ENCODE results near the gene SMARCE1. TPM values are rescaled to one million over a fixed set of nuclear protein-coding genes. Genes with fewer than 3 reads are reported as not detected.
A peak's percentile ranks its signal among the peaks of the same experiment; 100 is the strongest.

SMARCE1 gene
- total RNA-seq, 1 donor from 2014 or later: 93.1 TPM

DNA sequence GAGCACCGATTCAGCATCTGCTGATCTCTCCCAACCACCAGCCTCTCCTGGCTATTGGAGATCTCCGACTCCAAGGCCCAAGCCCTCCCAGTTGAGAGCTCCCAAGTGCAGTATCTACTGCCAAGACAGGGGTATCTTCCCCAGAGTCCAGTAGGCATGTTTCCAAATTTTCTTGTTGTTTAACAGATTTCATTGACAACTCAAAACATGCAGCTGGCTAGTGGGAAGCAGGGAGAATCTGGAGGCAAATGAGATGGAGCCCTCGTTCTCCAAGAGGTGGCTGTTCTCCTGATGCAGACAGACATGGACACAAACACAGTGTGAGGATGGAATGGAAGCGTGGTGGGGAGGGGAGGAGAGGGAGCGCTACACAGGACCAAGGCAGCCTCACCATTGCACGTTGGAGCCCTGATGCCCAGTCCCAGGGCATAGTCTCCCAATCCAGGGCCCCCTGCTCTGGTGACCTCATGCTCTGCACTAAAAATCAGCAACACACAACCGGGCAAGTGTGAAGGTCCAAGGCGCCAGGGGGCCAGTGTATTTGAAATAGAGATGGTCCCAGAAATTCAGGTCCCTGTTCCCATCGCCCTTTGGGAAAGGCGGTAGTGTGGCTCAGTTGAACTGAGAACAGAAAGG lies 31.7 kb downstream of the SMARCE1 start:
- Mint-ChIP-seq H3K9me3 (ENCODE audit: low read depth) (no peaks in the 10 kb centered on the region), H3K36me3 (ENCODE audit: low read depth) (peaks cover 1% of the 10 kb centered on the region), H3K27ac (ENCODE audit: unreplicated experiment) (no peak overlapping the region), H3K27me3 (ENCODE audit: low read depth) (peaks cover 39% of the 10 kb centered on the region), H3K4me3 (ENCODE audit: unreplicated experiment) (no peak overlapping the region), H3K4me1 (ENCODE audit: low read depth) (no peaks in the 10 kb centered on the region)
- no peak for DNase-seq (ENCODE audit: low spot score)
- TF ChIP-seq, protein P1, sequence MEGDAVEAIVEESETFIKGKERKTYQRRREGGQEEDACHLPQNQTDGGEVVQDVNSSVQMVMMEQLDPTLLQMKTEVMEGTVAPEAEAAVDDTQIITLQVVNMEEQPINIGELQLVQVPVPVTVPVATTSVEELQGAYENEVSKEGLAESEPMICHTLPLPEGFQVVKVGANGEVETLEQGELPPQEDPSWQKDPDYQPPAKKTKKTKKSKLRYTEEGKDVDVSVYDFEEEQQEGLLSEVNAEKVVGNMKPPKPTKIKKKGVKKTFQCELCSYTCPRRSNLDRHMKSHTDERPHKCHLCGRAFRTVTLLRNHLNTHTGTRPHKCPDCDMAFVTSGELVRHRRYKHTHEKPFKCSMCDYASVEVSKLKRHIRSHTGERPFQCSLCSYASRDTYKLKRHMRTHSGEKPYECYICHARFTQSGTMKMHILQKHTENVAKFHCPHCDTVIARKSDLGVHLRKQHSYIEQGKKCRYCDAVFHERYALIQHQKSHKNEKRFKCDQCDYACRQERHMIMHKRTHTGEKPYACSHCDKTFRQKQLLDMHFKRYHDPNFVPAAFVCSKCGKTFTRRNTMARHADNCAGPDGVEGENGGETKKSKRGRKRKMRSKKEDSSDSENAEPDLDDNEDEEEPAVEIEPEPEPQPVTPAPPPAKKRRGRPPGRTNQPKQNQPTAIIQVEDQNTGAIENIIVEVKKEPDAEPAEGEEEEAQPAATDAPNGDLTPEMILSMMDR (IDR thresholded peaks at IDR 0.05): no peak

DNA sequence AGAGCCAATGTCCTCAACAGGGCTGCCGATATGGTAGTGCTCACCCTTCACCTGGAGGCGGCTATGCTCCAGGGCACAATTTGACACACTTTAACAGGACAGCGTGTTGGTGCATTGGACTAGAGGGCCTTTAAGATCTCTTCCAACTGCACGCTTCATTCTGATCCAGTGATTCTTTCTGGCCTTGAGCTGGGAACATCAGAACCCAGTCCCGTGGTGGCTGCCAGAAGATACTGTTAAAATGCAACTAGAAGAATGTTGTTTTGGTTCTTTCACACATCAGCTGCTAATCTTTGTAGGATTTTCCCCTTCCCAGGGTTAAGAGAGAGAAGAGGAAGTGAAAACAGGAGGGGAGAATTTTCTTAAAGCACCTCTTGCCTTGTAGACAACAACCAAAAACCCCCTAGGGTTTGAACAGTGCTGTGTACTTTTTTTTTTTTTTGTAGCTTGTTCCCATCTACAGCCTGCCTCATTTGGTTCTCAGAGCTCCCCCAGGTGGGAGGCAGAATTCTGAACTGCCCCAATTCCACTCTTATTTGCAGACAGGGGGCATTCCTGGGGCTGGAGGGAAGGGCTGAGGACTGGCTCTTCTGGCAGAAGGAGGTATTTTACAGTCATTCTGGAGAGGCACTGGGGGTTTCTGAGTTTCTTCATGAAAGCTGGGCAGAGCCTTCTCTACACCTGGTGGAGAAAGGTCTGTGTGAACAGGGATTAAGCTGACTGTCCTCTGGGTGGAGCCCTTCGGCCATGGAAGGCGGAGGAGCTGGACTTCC lies 32.4 kb downstream of the SMARCE1 start:
- Mint-ChIP-seq H3K27ac (ENCODE audit: unreplicated experiment) (no peak overlapping the region), H3K36me3 (ENCODE audit: low read depth) (peaks cover 1% of the 10 kb centered on the region), H3K4me1 (ENCODE audit: low read depth) (no peaks in the 10 kb centered on the region), H3K27me3 (ENCODE audit: low read depth) (peaks cover 40% of the 10 kb centered on the region), H3K4me3 (ENCODE audit: unreplicated experiment) (no peak overlapping the region), H3K9me3 (ENCODE audit: low read depth) (no peaks in the 10 kb centered on the region)
- TF ChIP-seq, protein P1 (IDR thresholded peaks at IDR 0.05): peak; percentile 65
- DNase-seq (ENCODE audit: low spot score): no peak

- no peak overlapping the region for H3K4me3 Mint-ChIP-seq (ENCODE audit: unreplicated experiment)
- H3K9me3 Mint-ChIP-seq (ENCODE audit: low read depth): no peaks in the 10 kb centered on the region
- peaks cover 37% of the 10 kb centered on the region for H3K27me3 Mint-ChIP-seq (ENCODE audit: low read depth)
- peaks cover 1% of the 10 kb centered on the region for H3K36me3 Mint-ChIP-seq (ENCODE audit: low read depth)
- H3K27ac Mint-ChIP-seq (ENCODE audit: unreplicated experiment): no peak overlapping the region
- H3K4me1 Mint-ChIP-seq (ENCODE audit: low read depth): no peaks in the 10 kb centered on the region
- TF ChIP-seq, protein P1 (IDR thresholded peaks at IDR 0.05): no peak
- no peak for DNase-seq (ENCODE audit: low spot score)
Measured at GRCh38 chr17:40614431-40615067, 33.1 kb downstream of the SMARCE1 start.

- H3K4me1 Mint-ChIP-seq (ENCODE audit: low read depth): no peaks in the 10 kb centered on the region
- H3K27me3 Mint-ChIP-seq (ENCODE audit: low read depth): peaks cover 37% of the 10 kb centered on the region
- no peak overlapping the region for H3K4me3 Mint-ChIP-seq (ENCODE audit: unreplicated experiment)
- no peaks in the 10 kb centered on the region for H3K9me3 Mint-ChIP-seq (ENCODE audit: low read depth)
- H3K36me3 Mint-ChIP-seq (ENCODE audit: low read depth): peaks cover 1% of the 10 kb centered on the region
- DNase-seq (ENCODE audit: low spot score): no peak
- TF ChIP-seq, protein P1 (IDR thresholded peaks at IDR 0.05): no peak
- no peak overlapping the region for H3K27ac Mint-ChIP-seq (ENCODE audit: unreplicated experiment)
Measured at GRCh38 chr17:40613467-40614154, 34.0 kb downstream of the SMARCE1 start.
